ENCODE data around the gene DPM3.

DPM3 gene

GRCh38 chr1:155134322-155134721 is 6.0 kb downstream of the DPM3 start:
- Histone ChIP-seq H3K4me3 (replicated peaks; ENCODE audit: insufficient read depth, low read length) (no peak overlapping the region), H3K27me3 (ENCODE audit: insufficient read depth, poor library complexity, severe bottlenecking) (no peaks in the 10 kb centered on the region), H3K27ac (replicated peaks) (no peak overlapping the region)
- TF ChIP-seq GABPA (IDR thresholded peaks at IDR 0.05; ENCODE audit: low read depth) (no peak), REST (IDR thresholded peaks at IDR 0.05; ENCODE audit: insufficient replicate concordance, low read depth) (no peak), CTCF (IDR thresholded peaks at IDR 0.05; ENCODE audit: insufficient read depth, low read length) (no peak), POLR2AphosphoS5 (IDR thresholded peaks at IDR 0.05; ENCODE audit: low read depth) (no peak), SPI1 (IDR thresholded peaks at IDR 0.05; ENCODE audit: borderline replicate concordance, low read depth) (no peak)
- no peak for DNase-seq (ENCODE audit: low read depth in 1 of 2, low spot score in 1 of 2)

GRCh38 chr1:155133799-155134281 is 6.5 kb downstream of the DPM3 start:
- H3K27ac ChIP-seq (replicated peaks), result no peak overlapping the region
- no peak for TF ChIP-seq CTCF (IDR thresholded peaks at IDR 0.05; ENCODE audit: insufficient read depth, low read length)
- TF ChIP-seq GABPA (IDR thresholded peaks at IDR 0.05; ENCODE audit: low read depth), result no peak
- no peak for TF ChIP-seq POLR2AphosphoS5 (IDR thresholded peaks at IDR 0.05; ENCODE audit: low read depth)
- no peak for TF ChIP-seq SPI1 (IDR thresholded peaks at IDR 0.05; ENCODE audit: borderline replicate concordance, low read depth)
- TF ChIP-seq REST (IDR thresholded peaks at IDR 0.05; ENCODE audit: insufficient replicate concordance, low read depth), result no peak
- H3K4me3 ChIP-seq (replicated peaks; ENCODE audit: insufficient read depth, low read length), result no peak overlapping the region

GRCh38 chr1:155131856-155132255 is 8.5 kb downstream of the DPM3 start:
- Histone ChIP-seq H3K27ac (replicated peaks) (no peak overlapping the region), H3K27me3 (ENCODE audit: insufficient read depth, poor library complexity, severe bottlenecking) (peaks cover 15% of the 10 kb centered on the region), H3K4me3 (replicated peaks; ENCODE audit: insufficient read depth, low read length) (no peak overlapping the region)
- DNase-seq (ENCODE audit: low read depth in 1 of 2, low spot score in 1 of 2), result no peak
- no peak for TF ChIP-seq CTCF (IDR thresholded peaks at IDR 0.05; ENCODE audit: insufficient read depth, low read length)
- no peak for TF ChIP-seq REST (IDR thresholded peaks at IDR 0.05; ENCODE audit: insufficient replicate concordance, low read depth)
- TF ChIP-seq SPI1 (IDR thresholded peaks at IDR 0.05; ENCODE audit: borderline replicate concordance, low read depth), result no peak
- no peak for TF ChIP-seq GABPA (IDR thresholded peaks at IDR 0.05; ENCODE audit: low read depth)
- TF ChIP-seq POLR2AphosphoS5 (IDR thresholded peaks at IDR 0.05; ENCODE audit: low read depth), result no peak

More at GRCh38 chr1:155133799-155134281, 6.5 kb downstream of the DPM3 start:
- DNase-seq (ENCODE audit: low read depth in 1 of 2, low spot score in 1 of 2), result no peak
- no peaks in the 10 kb centered on the region for H3K27me3 ChIP-seq (ENCODE audit: insufficient read depth, poor library complexity, severe bottlenecking)
